Uterus (tissue), 2 donors: ENCODE measurements around the gene PIP4K2A.

Source experiments
- POLR2A ChIP-seq, 2 donors: fragments of 450-650 bp; IDR thresholded peaks; one replicate each; pipeline ENCODE4 v1.6.1; 2016; ENCODE audit warnings: antibody characterized with exemption in 2 of 2, mild to moderate bottlenecking in 1 of 2, moderate library complexity in 1 of 2
- TF ChIP-seq, protein P1 (sequence below), 4 experiments: fragments of 200-600 bp in 2 of 4; fragments of 450-650 bp in 2 of 4; sonication (generic) in 2 of 4; IDR thresholded peaks; one replicate each; pipeline ENCODE4 v1.5.1; 2016 to 2019; ENCODE audit warnings: antibody characterized with exemption in 4 of 4, mild to moderate bottlenecking in 2 of 4, moderate library complexity in 1 of 4

DNA sequence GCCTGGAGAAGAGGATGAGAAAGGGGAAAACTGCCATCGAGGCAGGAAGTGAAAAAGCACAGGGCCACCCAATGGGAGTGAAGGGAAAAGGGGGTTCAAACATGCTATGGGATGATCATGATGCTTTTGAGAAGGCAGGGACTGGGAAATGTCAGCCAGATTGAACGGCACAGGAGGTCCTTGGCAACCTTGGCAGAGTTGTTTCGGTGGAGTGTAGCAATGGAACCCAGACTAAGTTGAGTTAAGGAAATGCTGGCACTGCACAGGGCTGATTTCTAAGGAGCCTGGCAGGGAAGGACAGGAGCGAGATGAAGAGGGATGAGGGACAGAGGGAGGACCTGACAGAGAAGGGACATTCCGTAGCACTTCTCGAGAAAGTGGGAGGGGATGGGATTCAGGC lies 101.4 kb downstream of the PIP4K2A start:
- TF ChIP-seq, protein P1, sequence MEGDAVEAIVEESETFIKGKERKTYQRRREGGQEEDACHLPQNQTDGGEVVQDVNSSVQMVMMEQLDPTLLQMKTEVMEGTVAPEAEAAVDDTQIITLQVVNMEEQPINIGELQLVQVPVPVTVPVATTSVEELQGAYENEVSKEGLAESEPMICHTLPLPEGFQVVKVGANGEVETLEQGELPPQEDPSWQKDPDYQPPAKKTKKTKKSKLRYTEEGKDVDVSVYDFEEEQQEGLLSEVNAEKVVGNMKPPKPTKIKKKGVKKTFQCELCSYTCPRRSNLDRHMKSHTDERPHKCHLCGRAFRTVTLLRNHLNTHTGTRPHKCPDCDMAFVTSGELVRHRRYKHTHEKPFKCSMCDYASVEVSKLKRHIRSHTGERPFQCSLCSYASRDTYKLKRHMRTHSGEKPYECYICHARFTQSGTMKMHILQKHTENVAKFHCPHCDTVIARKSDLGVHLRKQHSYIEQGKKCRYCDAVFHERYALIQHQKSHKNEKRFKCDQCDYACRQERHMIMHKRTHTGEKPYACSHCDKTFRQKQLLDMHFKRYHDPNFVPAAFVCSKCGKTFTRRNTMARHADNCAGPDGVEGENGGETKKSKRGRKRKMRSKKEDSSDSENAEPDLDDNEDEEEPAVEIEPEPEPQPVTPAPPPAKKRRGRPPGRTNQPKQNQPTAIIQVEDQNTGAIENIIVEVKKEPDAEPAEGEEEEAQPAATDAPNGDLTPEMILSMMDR (IDR thresholded peaks at IDR 0.05), result no peak
- no peak for TF ChIP-seq POLR2A (IDR thresholded peaks at IDR 0.05)
